Mesothelial cell of epicardium (in vitro differentiated cells): ENCODE data around the gene ANKRD44. TPM values are rescaled to one million over a fixed set of nuclear protein-coding genes. Genes with fewer than 3 reads are reported as not detected.

Experiments
- DNase-seq, 2 experiments: peaks; one replicate each; pipeline ENCODE4 v3.0.0; 2021; ENCODE audit warnings: low spot score in 2 of 2; ENCODE audit not compliant: unreplicated experiment in 2 of 2
- H3K27ac Mint-ChIP-seq: 2 replicates; pipeline ENCODE4 v1.8.0; 2021; ENCODE audit warnings: mixed read lengths
- H3K27me3 Mint-ChIP-seq: 2 replicates; pipeline ENCODE4 v1.8.0; 2021; ENCODE audit warnings: low read depth, mixed read lengths
- H3K36me3 Mint-ChIP-seq: 2 replicates; pipeline ENCODE4 v1.8.0; 2021; ENCODE audit warnings: mixed read lengths
- H3K4me1 Mint-ChIP-seq: 2 replicates; pipeline ENCODE4 v1.8.0; 2021; ENCODE audit warnings: mixed read lengths
- H3K4me3 Mint-ChIP-seq: 2 replicates; pipeline ENCODE4 v1.8.0; 2021; ENCODE audit warnings: mild to moderate bottlenecking, moderate library complexity, mixed read lengths
- H3K9me3 Mint-ChIP-seq: 2 replicates; pipeline ENCODE4 v1.8.0; 2021; ENCODE audit warnings: mixed read lengths
- CTCF ChIP-seq: fragments of 200-600 bp; sonication (generic); IDR thresholded peaks from one replicate; pipeline ENCODE4 v1.5.0; 2021; ENCODE audit warnings: antibody characterized with exemption; ENCODE audit not compliant: unreplicated experiment
- total RNA-seq: library from RNA; stranded (reverse); gene quantifications from 3 replicates; pipeline ENCODE4 v1.2.1, GENCODE V29; 2021

Gene ANKRD44
- total RNA-seq, 1 donor from 2014 or later: 10.4 TPM

GRCh38 chr2:197078535-197078934, 232.0 kb downstream of the ANKRD44 start:
- TF ChIP-seq CTCF: no peak
- H3K27ac Mint-ChIP-seq: no peak overlapping the region
- H3K9me3 Mint-ChIP-seq: peaks cover 8% of the 10 kb centered on the region
- H3K4me1 Mint-ChIP-seq: peaks cover 10% of the 10 kb centered on the region
- DNase-seq: no peak
- no peaks in the 10 kb centered on the region for H3K27me3 Mint-ChIP-seq
- no peak overlapping the region for H3K4me3 Mint-ChIP-seq
- H3K36me3 Mint-ChIP-seq: peaks cover 2% of the 10 kb centered on the region

- H3K4me3 Mint-ChIP-seq: no peak overlapping the region
- H3K4me1 Mint-ChIP-seq: peaks cover 12% of the 10 kb centered on the region
- peaks cover 8% of the 10 kb centered on the region for H3K9me3 Mint-ChIP-seq
- TF ChIP-seq CTCF: no peak
- no peaks in the 10 kb centered on the region for H3K27me3 Mint-ChIP-seq
- H3K27ac Mint-ChIP-seq: no peak overlapping the region
- no peak for DNase-seq
- peaks cover 2% of the 10 kb centered on the region for H3K36me3 Mint-ChIP-seq
These were observed 233.2 kb downstream of the ANKRD44 start for GRCh38 chr2:197077336-197077735.

GRCh38 chr2:197076652-197077051, 233.9 kb downstream of the ANKRD44 start:
- no peak for TF ChIP-seq CTCF
- Mint-ChIP-seq H3K4me3 (no peak overlapping the region), H3K36me3 (peaks cover 2% of the 10 kb centered on the region), H3K27ac (no peak overlapping the region), H3K9me3 (peaks cover 8% of the 10 kb centered on the region), H3K4me1 (peaks cover 12% of the 10 kb centered on the region), H3K27me3 (no peaks in the 10 kb centered on the region)
- DNase-seq: no peak

- peaks cover 12% of the 10 kb centered on the region for H3K4me1 Mint-ChIP-seq
- no peak for DNase-seq
- TF ChIP-seq CTCF: peak; percentile 33
- no peak overlapping the region for H3K4me3 Mint-ChIP-seq
- peaks cover 3% of the 10 kb centered on the region for H3K27me3 Mint-ChIP-seq
- H3K36me3 Mint-ChIP-seq: peaks cover 2% of the 10 kb centered on the region
- H3K27ac Mint-ChIP-seq: no peak overlapping the region
- H3K9me3 Mint-ChIP-seq: peaks cover 8% of the 10 kb centered on the region
These were observed 234.7 kb downstream of the ANKRD44 start for GRCh38 chr2:197075754-197076337.

- H3K4me1 Mint-ChIP-seq: peaks cover 9% of the 10 kb centered on the region
- H3K27ac Mint-ChIP-seq: no peak overlapping the region
- H3K9me3 Mint-ChIP-seq: peaks cover 8% of the 10 kb centered on the region
- no peak overlapping the region for H3K4me3 Mint-ChIP-seq
- DNase-seq: no peak
- H3K27me3 Mint-ChIP-seq: peaks cover 3% of the 10 kb centered on the region
- H3K36me3 Mint-ChIP-seq: peaks cover 2% of the 10 kb centered on the region
- no peak for TF ChIP-seq CTCF
These were observed 235.3 kb downstream of the ANKRD44 start for GRCh38 chr2:197075281-197075680.
